Stimulated activated CD4-positive, alpha-beta T cell treated with anti-CD3 and anti-CD28 coated beads, Interleukin-4, amount 100 ng/mL, for 1 hour (primary cell): Measurements from ENCODE around the gene C19orf25.

Experiments
- DNase-seq: peaks from one replicate; pipeline ENCODE4 v3.0.0-alpha.2; 2020

The C19orf25 gene

DNA sequence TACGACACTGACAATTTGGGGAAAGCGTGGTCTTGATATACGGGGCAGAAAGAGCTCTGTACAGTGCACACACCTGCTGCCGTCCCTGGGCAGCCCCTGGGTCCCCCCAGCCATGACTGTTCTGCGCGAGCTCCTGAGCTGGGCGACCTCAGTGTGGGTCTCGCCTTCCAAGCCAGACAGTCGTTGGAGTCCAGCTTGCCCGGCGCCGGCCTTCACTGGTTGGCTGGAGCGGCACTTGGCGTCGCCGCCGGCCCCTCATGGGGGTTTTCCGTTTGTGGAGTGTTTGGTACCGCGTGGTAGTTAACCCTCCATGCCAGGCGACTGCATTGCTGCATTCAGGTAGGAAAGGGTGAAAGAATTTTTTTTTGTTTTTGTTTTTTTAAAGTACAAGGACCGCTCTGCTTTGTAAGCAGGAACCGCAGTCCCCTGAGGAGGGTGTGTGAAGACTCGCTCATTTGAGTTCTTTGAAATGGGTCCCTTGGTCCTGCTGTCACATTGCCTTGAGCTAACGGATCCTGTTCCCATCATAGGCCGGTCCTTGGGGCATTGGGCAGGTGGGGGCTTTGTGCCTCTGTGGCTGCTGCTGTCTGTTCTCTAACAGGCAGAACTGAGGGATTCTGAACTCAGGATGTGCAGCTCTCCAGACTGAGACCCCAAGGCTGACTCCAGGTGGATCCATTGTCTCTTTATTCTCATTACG, 51.6 kb downstream of the C19orf25 start:
- no peak for DNase-seq

- no peak for DNase-seq
Observed at GRCh38 chr19:1426736-1427135, 52.3 kb downstream of the C19orf25 start.

DNA sequence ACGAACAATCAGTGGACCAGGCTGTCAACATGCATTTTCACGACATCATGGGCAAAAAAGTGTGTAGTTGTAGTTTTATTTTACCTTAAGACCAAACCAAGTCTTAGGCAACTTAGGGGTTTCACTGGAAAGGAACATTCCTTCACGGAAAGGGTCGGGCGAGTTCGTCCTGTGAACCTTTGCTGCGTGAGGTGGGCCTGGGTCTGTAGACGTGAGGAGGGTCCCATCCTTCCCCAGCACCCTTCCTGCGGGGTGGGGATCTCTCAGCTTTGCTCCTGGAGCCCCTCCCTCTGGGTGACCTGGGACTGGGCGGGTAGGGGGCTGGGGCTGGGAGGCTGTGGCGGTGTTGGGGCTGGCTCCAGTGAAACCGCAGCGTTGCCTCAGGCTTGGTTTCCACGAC, 53.1 kb downstream of the C19orf25 start:
- no peak for DNase-seq

GRCh38 chr19:1425102-1425837, 53.7 kb downstream of the C19orf25 start:
- DNase-seq = no peak

DNA sequence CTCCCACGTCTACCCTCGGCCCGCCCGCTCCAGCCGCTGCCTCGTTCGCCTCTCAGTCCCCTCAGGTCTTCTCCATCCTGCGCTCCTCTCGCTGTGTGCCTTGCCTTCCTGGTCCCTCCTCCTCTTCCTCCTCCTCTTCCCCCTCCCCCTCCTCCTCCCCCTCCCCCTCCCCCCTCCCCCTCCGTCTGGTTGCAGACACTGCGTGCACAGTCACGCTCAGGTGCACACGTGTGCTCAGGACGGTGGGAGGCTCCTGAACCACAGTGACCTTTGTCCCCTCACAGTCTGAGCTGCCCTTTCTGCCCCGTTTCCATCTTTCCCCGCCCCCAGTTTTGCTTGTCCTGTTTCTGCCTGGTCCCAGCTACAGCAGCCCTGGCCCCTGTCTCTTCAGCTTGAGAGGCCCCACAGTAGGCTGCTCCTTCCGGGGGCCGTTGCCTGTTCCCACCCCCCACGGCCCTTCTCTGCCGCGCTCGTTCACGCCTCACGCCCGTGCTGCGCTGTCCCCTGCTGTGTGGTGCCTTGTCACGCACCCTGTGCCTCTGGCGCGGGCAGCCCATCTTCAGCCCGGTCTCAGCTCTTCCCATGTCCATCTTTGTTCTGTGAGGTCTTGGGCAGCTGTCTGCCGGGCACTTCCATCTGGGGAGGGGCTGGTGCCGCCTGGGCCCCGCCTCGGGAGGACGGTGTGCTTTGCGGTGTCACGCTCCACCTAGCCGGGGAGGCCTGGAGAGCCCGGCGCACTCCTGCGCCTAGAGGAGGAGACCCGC, 54.6 kb downstream of the C19orf25 start:
- no peak for DNase-seq

GRCh38 chr19:1423436-1424191, 55.4 kb downstream of the C19orf25 start:
- no peak for DNase-seq
